Activated T-cell treated with anti-CD3 and anti-CD28 coated beads for 4 hours (primary cell): ENCODE results near the gene TMX2.
A peak's percentile ranks its signal among the peaks of the same experiment; 100 is the strongest.
"Not testable (repeated sequence)": the region's sequence is repeated elsewhere in the genome, so short reads cannot be mapped to it uniquely, and the experiment has no call there.

Experiments used
- DNase-seq: peaks from one replicate; pipeline ENCODE4 v3.0.0-alpha.2; 2020

The TMX2 gene

GRCh38 chr11:57712256-57713150 is at the start of gene TMX2:
Gene TMX2 (plus strand): TSS chr11:57712593. CDS start chr11:57712619, 26 bp downstream.
- peak; percentile 82 for DNase-seq

GRCh38 chr11:57662893-57663292 is 49.5 kb upstream of the TMX2 start:
- no peak for DNase-seq

- no peak for DNase-seq
Measured at GRCh38 chr11:57663975-57664374, 48.4 kb upstream of the TMX2 start.

GRCh38 chr11:57667117-57667735 is 45.2 kb upstream of the TMX2 start:
- DNase-seq: peak; percentile 82

GRCh38 chr11:57667736-57668433 is 44.5 kb upstream of the TMX2 start, which contains the start of gene ZDHHC5:
Gene ZDHHC5 (plus strand): TSS chr11:57668114. CDS start chr11:57673091, 4,977 bp downstream.
- DNase-seq: peak; percentile 98

- DNase-seq: no peak
Measured at GRCh38 chr11:57668434-57668782, 44.0 kb upstream of the TMX2 start.

- DNase-seq: no peak
Measured at GRCh38 chr11:57674251-57674650, 38.1 kb upstream of the TMX2 start.

GRCh38 chr11:57675176-57675941 is 37.0 kb upstream of the TMX2 start:
- no peak for DNase-seq

GRCh38 chr11:57679396-57679795 is 33.0 kb upstream of the TMX2 start:
- no peak for DNase-seq

- no peak for DNase-seq
Measured at GRCh38 chr11:57680552-57680874, 31.9 kb upstream of the TMX2 start.

- no peak for DNase-seq
Measured at GRCh38 chr11:57681168-57681567, 31.2 kb upstream of the TMX2 start.

GRCh38 chr11:57690474-57690873 is 21.9 kb upstream of the TMX2 start:
- not testable (repeated sequence) for DNase-seq

GRCh38 chr11:57698843-57699365 is 13.5 kb upstream of the TMX2 start:
- no peak for DNase-seq

- no peak for DNase-seq
Measured at GRCh38 chr11:57699813-57700212, 12.6 kb upstream of the TMX2 start.

GRCh38 chr11:57700425-57700824 is 12.0 kb upstream of the TMX2 start:
- DNase-seq: no peak

GRCh38 chr11:57703341-57703740 is 9.1 kb upstream of the TMX2 start:
- DNase-seq: no peak

- DNase-seq: no peak
Measured at GRCh38 chr11:57704932-57705331, 7.5 kb upstream of the TMX2 start.

GRCh38 chr11:57705432-57705831 is 7.0 kb upstream of the TMX2 start:
- DNase-seq: not testable (repeated sequence)

- no peak for DNase-seq
Measured at GRCh38 chr11:57709802-57710367, 2.5 kb upstream of the TMX2 start.

- peak; percentile 65 for DNase-seq
Measured at GRCh38 chr11:57711414-57712255, 758 bp upstream of the TMX2 start, which contains the start of gene MED19. Gene MED19 (minus strand): TSS chr11:57712215. CDS start chr11:57712179, 36 bp downstream.

- DNase-seq: no peak
Measured at GRCh38 chr11:57713835-57714234, 1.4 kb downstream of the TMX2 start.
